LNCAP (cell line): ENCODE results near the gene GLRA1.

Experiments
- TF ChIP-seq, protein P1 (sequence below): fragments of 450-650 bp; IDR thresholded peaks from 2 replicates; pipeline ENCODE4 v1.5.1; 2017; ENCODE audit warnings: mild to moderate bottlenecking

GLRA1 gene

GRCh38 chr5:151913425-151913824, 11.2 kb downstream of the GLRA1 start:
- TF ChIP-seq, protein P1, sequence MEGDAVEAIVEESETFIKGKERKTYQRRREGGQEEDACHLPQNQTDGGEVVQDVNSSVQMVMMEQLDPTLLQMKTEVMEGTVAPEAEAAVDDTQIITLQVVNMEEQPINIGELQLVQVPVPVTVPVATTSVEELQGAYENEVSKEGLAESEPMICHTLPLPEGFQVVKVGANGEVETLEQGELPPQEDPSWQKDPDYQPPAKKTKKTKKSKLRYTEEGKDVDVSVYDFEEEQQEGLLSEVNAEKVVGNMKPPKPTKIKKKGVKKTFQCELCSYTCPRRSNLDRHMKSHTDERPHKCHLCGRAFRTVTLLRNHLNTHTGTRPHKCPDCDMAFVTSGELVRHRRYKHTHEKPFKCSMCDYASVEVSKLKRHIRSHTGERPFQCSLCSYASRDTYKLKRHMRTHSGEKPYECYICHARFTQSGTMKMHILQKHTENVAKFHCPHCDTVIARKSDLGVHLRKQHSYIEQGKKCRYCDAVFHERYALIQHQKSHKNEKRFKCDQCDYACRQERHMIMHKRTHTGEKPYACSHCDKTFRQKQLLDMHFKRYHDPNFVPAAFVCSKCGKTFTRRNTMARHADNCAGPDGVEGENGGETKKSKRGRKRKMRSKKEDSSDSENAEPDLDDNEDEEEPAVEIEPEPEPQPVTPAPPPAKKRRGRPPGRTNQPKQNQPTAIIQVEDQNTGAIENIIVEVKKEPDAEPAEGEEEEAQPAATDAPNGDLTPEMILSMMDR = no peak

DNA sequence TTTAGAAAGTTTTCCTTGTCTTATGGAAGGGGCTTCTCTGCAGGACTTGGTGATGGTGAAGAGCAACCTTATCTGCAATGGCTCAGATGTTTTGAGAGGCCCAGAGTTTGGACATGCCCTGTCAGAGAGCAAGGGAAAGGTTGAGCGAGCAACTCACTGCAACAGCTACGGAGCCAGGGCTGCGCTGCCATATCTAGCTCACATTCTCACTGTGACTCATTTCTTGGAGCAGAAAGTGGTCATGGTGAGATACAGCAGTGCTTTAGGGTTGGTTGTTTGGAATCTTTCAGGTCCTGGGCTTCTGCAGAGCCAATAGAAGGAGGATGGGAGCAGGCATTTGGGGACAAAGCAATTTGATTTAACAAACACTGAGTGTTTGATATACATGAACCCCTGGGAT, 12.3 kb downstream of the GLRA1 start:
- TF ChIP-seq, protein P1 = no peak

- TF ChIP-seq, protein P1 = no peak
These were observed 13.6 kb downstream of the GLRA1 start for GRCh38 chr5:151911011-151911410.

DNA sequence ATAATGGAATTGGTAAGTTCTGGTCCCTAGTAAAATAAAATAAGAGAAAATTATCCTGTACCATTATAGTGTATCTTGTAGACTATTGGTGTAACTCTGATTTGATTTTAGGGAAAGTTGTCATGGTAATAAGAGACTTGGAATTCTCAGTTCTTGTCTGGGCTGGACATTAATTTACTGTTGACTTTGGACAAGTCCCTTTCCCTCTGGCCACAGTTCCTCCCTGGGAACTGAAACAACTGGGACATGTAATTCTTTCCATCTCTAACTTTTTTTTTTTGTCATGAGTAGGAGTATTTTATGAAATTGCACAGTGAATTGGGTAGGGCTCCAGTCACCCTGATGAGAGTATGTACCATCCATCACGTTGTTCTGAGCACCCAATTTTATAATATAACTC, 15.0 kb downstream of the GLRA1 start:
- TF ChIP-seq, protein P1 = no peak

- TF ChIP-seq, protein P1 = no peak
These were observed 18.4 kb downstream of the GLRA1 start for GRCh38 chr5:151906246-151906645.

DNA sequence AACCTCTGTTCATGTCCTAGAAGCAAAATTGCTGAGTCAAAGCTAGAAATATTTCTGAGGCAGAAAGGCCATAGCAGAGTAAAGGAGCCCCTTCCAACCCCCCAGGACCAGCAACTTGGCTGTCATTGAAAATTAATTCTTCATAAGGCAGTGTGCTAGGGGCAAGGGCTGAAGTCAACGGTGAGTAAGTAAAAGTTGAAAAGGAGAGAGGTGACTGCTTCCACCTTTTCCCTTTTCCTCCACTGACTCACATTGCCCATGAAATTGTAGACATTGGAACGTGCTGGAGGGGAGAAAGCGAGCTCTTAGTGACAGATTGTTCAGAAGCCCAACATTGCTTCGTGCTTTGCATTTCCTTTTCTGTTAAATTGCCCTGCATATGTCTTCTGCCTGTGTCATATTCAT, 19.1 kb downstream of the GLRA1 start:
- TF ChIP-seq, protein P1 = no peak

GRCh38 chr5:151904909-151905308, 19.7 kb downstream of the GLRA1 start:
- TF ChIP-seq, protein P1 = no peak

DNA sequence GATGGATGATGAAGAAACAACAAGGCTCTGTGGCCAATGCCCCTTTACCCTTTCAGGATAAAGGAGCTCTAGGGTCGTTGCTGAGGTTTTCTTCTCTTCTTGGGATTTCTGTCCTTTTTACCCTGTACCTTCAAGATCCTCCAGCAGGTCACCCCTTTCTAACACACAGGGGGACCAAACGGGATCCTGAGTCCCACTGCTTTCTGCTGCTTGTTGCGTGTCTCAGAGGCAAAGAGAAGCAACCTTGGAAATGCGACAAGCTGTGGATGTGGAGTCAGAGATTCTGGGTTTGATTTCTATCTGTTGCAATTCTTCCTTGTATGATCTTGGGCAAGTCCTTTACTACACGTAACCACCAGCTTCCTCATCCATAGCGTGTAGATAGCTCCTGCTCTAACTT, 20.5 kb downstream of the GLRA1 start:
- TF ChIP-seq, protein P1 = no peak
